ENCODE measurements around the gene C1orf216. TPM values are rescaled to one million over a fixed set of nuclear protein-coding genes. Genes with fewer than 3 reads are reported as not detected.

Gene C1orf216
- total and polyA plus RNA-seq, 2 of the 4 experiments (the other 2 are of a cell fraction), result 13.4 to 16.7 TPM

- Histone ChIP-seq H3K27ac (ENCODE audit: insufficient read depth, low read length) (no peak overlapping the region), H2AFZ (replicated peaks; ENCODE audit: low read length, poor library complexity) (no peak overlapping the region), H3K27me3 (ENCODE audit: control insufficient read depth, insufficient read depth, low read length) (peaks cover 18% of the 10 kb centered on the region), H3K23ac (ENCODE audit: low read depth, low read length) (no peak overlapping the region), H3K14ac (replicated peaks; ENCODE audit: low read depth, low read length) (no peak overlapping the region), H3K9me3 (ENCODE audit: control insufficient read depth, insufficient read depth, low read length) (no peaks in the 10 kb centered on the region), H4K20me1 (ENCODE audit: insufficient read depth, low read length) (no peaks in the 10 kb centered on the region), H2BK5ac (ENCODE audit: low read depth, low read length, poor library complexity, severe bottlenecking) (no peak overlapping the region), H2AK9ac (replicated peaks; ENCODE audit: low read depth, low read length, poor library complexity) (no peak overlapping the region), H4K8ac (ENCODE audit: low read depth in 2 of 2, low read length in 2 of 2) (no peak overlapping the region), H3K79me1 (ENCODE audit: low read depth in 1 of 2, low read length in 2 of 2) (no peaks in the 10 kb centered on the region), H3K9ac (ENCODE audit: low read depth, low read length) (no peak overlapping the region), H2BK20ac (ENCODE audit: low read depth, low read length) (no peak overlapping the region), H3K56ac (ENCODE audit: extremely low read depth, insufficient read depth, low read length) (no peak overlapping the region), H3K4me3 (ENCODE audit: insufficient read depth, low read depth, low read length) (no peak overlapping the region), H4K91ac (ENCODE audit: insufficient read depth, low read depth, low read length) (no peak overlapping the region), H3K36me3 (ENCODE audit: control insufficient read depth, insufficient read depth, low read length) (no peaks in the 10 kb centered on the region), H2AK5ac (ENCODE audit: low read depth, low read length) (no peak overlapping the region), H3K4me1 (ENCODE audit: control insufficient read depth, insufficient read depth, low read length) (no peaks in the 10 kb centered on the region), H3K9me1 (ENCODE audit: insufficient read depth, low read length) (no peaks in the 10 kb centered on the region), H3K18ac (ENCODE audit: low read depth, low read length) (no peak overlapping the region), H4K5ac (ENCODE audit: low read depth, low read length) (no peak overlapping the region), H3K4ac (ENCODE audit: low read depth, low read length) (no peak overlapping the region), H3K4me2 (ENCODE audit: low read depth, low read length) (no peak overlapping the region), H2BK15ac (ENCODE audit: low read depth, low read length) (no peak overlapping the region), H2BK120ac (ENCODE audit: low read depth, low read length) (no peak overlapping the region)
- POLR2A ChIA-PET (ENCODE audit: unreplicated experiment), result no interaction called here
- no CpG with 5 or more reads among the region's 5 CpGs for WGBS, 2 experiments (ENCODE audit: extremely low coverage in 2 of 2, insufficient read length in 1 of 2)
- dilution Hi-C loops (cut with HindIII; ENCODE audit: low sequenced_read_pairs, unreplicated experiment), result no loop called here
- intact Hi-C loops (cut with micrococcal nuclease), result no loop called here
- DNase-seq, result no peak
- no peak for ATAC-seq (ENCODE audit: low read depth)
- TF ChIP-seq CHD1 (IDR thresholded peaks at IDR 0.05; ENCODE audit: low read depth, low read length), result no peak
- no peak for TF ChIP-seq CTCF (conservative IDR thresholded peaks at IDR 0.05; ENCODE audit: low read depth, low read length)
- TF ChIP-seq MXI1 (IDR thresholded peaks at IDR 0.05; ENCODE audit: borderline replicate concordance, low read depth, low read length), result no peak
- TF ChIP-seq MAZ (IDR thresholded peaks at IDR 0.05; ENCODE audit: borderline replicate concordance, low read depth, low read length), result no peak
- no peak for TF ChIP-seq RCOR1 (IDR thresholded peaks at IDR 0.05; ENCODE audit: insufficient replicate concordance, low read length)
- no peak for TF ChIP-seq RFX5 (IDR thresholded peaks at IDR 0.05; ENCODE audit: low read depth, low read length)
- TF ChIP-seq NFE2L2 (IDR thresholded peaks at IDR 0.05; ENCODE audit: low read depth, low read length), result 0 out of 2 replicates have a peak, but pooled peaks have one; percentile 17
- TF ChIP-seq SMC3 (IDR thresholded peaks at IDR 0.05; ENCODE audit: low read depth, low read length), result no peak
- BruUV-seq (replicated peaks), result no TSS peak
- CTCF ChIA-PET, result no interaction called here
- in situ Hi-C loops (cut with MboI; ENCODE audit: low sequenced_read_pairs), result no loop called here
Observed at GRCh38 chr1:35674111-35674510, 44.6 kb downstream of the C1orf216 start.
